ENCODE results near the gene KIAA1217.

KIAA1217 gene

DNA sequence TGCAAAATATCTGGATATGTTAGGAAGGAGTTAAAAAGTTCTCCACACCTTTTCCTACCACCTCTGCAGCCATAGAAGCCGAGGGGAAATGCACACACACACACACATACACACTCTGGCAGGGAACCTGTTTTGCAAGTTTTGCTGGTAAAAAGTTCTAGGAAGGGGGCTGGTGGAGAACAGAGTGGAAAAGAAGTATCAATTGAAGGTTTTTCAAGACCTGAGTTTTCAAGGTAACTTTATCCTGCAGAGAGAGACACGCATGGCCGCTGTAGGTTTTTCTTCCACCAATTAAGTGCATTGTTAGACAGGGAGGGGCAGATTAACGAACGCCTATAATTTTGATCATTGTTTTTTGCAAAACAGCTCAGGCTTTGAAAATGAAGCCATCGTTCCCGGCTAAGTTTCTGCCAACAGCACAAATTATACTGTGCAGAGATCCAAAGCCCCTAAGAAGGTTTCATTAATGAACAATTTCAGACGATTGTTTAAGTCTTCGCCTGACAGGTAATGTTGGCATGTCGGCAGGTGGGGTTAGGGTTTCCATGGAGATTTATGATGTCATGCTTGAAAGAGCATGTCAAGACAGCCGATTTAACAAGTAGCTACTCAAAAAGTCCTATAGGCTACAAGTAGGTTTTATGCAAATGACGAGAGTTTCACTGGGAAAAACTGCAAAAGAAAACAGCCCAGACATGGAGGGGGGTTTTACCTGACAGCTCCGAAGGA lies 29.7 kb downstream of the KIAA1217 start (continued):
- TF ChIP-seq, protein P1, sequence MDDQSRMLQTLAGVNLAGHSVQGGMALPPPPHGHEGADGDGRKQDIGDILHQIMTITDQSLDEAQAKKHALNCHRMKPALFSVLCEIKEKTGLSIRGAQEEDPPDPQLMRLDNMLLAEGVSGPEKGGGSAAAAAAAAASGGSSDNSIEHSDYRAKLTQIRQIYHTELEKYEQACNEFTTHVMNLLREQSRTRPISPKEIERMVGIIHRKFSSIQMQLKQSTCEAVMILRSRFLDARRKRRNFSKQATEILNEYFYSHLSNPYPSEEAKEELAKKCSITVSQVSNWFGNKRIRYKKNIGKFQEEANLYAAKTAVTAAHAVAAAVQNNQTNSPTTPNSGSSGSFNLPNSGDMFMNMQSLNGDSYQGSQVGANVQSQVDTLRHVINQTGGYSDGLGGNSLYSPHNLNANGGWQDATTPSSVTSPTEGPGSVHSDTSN (CRISPR knock-in tag; IDR thresholded peaks at IDR 0.05): no peak
- peak; percentile 92 for TF ChIP-seq SCRT2 (tag by site-specific recombination; IDR thresholded peaks at IDR 0.05)
- no peak for TF ChIP-seq ZNF221 (tag by site-specific recombination; IDR thresholded peaks at IDR 0.05; ENCODE audit: borderline replicate concordance)
- no peak for TF ChIP-seq ZNF677 (tag by site-specific recombination; IDR thresholded peaks at IDR 0.05)
- no peak for TF ChIP-seq ZNF404 (tag by site-specific recombination; IDR thresholded peaks at IDR 0.05)
- TF ChIP-seq ZNF621 (tag by site-specific recombination; IDR thresholded peaks at IDR 0.05): no peak
- TF ChIP-seq ZNF175 (tag by site-specific recombination; IDR thresholded peaks at IDR 0.05): no peak
- no peak for TF ChIP-seq ZNF549 (tag by site-specific recombination; IDR thresholded peaks at IDR 0.05)
- TF ChIP-seq GLIS1 (tag by site-specific recombination; IDR thresholded peaks at IDR 0.05): no peak
- TF ChIP-seq ZNF626 (tag by site-specific recombination; IDR thresholded peaks at IDR 0.05): no peak
- no peak for TF ChIP-seq GLI4 (tag by site-specific recombination; IDR thresholded peaks at IDR 0.05)
- no peak for TF ChIP-seq ZSCAN30 (tag by site-specific recombination; IDR thresholded peaks at IDR 0.05)
- TF ChIP-seq ZNF416 (tag by site-specific recombination; IDR thresholded peaks at IDR 0.05): no peak
- no peak for TF ChIP-seq ZNF274 (IDR thresholded peaks at IDR 0.05; ENCODE audit: low read length)
- TF ChIP-seq ZNF274 (tag by site-specific recombination; IDR thresholded peaks at IDR 0.05; ENCODE audit: borderline replicate concordance): no peak
- TF ChIP-seq, protein P2, sequence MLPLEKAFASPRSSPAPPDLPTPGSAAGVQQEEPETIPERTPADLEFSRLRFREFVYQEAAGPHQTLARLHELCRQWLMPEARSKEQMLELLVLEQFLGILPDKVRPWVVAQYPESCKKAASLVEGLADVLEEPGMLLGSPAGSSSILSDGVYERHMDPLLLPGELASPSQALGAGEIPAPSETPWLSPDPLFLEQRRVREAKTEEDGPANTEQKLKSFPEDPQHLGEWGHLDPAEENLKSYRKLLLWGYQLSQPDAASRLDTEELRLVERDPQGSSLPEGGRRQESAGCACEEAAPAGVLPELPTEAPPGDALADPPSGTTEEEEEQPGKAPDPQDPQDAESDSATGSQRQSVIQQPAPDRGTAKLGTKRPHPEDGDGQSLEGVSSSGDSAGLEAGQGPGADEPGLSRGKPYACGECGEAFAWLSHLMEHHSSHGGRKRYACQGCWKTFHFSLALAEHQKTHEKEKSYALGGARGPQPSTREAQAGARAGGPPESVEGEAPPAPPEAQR (tag by site-specific recombination; IDR thresholded peaks at IDR 0.05): no peak
- no peak for TF ChIP-seq ZSCAN16 (tag by site-specific recombination; IDR thresholded peaks at IDR 0.05)
- TF ChIP-seq, protein P3, sequence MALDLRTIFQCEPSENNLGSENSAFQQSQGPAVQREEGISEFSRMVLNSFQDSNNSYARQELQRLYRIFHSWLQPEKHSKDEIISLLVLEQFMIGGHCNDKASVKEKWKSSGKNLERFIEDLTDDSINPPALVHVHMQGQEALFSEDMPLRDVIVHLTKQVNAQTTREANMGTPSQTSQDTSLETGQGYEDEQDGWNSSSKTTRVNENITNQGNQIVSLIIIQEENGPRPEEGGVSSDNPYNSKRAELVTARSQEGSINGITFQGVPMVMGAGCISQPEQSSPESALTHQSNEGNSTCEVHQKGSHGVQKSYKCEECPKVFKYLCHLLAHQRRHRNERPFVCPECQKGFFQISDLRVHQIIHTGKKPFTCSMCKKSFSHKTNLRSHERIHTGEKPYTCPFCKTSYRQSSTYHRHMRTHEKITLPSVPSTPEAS (tag by site-specific recombination; IDR thresholded peaks at IDR 0.05): peak; percentile 83
- TF ChIP-seq, protein P4, sequence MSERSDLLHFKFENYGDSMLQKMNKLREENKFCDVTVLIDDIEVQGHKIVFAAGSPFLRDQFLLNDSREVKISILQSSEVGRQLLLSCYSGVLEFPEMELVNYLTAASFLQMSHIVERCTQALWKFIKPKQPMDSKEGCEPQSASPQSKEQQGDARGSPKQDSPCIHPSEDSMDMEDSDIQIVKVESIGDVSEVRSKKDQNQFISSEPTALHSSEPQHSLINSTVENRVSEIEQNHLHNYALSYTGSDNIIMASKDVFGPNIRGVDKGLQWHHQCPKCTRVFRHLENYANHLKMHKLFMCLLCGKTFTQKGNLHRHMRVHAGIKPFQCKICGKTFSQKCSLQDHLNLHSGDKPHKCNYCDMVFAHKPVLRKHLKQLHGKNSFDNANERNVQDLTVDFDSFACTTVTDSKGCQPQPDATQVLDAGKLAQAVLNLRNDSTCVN (tag by site-specific recombination; optimal IDR thresholded peaks at IDR 0.05): no peak
- no peak for TF ChIP-seq ZNF354C (tag by site-specific recombination; IDR thresholded peaks at IDR 0.05; ENCODE audit: borderline replicate concordance, low read depth)
- TF ChIP-seq, protein P5, sequence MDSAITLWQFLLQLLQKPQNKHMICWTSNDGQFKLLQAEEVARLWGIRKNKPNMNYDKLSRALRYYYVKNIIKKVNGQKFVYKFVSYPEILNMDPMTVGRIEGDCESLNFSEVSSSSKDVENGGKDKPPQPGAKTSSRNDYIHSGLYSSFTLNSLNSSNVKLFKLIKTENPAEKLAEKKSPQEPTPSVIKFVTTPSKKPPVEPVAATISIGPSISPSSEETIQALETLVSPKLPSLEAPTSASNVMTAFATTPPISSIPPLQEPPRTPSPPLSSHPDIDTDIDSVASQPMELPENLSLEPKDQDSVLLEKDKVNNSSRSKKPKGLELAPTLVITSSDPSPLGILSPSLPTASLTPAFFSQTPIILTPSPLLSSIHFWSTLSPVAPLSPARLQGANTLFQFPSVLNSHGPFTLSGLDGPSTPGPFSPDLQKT (IDR thresholded peaks at IDR 0.05; ENCODE audit: borderline replicate concordance, low read depth, low read length): no peak
- no peak for TF ChIP-seq ZNF211 (tag by site-specific recombination; IDR thresholded peaks at IDR 0.05; ENCODE audit: low read depth)
- TF ChIP-seq ZNF146 (tag by site-specific recombination; IDR thresholded peaks at IDR 0.05): no peak
- TF ChIP-seq, protein P6, sequence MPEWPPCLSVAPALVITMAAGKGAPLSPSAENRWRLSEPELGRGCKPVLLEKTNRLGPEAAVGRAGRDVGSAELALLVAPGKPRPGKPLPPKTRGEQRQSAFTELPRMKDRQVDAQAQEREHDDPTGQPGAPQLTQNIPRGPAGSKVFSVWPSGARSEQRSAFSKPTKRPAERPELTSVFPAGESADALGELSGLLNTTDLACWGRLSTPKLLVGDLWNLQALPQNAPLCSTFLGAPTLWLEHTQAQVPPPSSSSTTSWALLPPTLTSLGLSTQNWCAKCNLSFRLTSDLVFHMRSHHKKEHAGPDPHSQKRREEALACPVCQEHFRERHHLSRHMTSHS (tag by site-specific recombination; IDR thresholded peaks at IDR 0.05): no peak
- no peak for TF ChIP-seq REPIN1 (tag by site-specific recombination; IDR thresholded peaks at IDR 0.05; ENCODE audit: low read depth)
- TF ChIP-seq ZNF239 (tag by site-specific recombination; IDR thresholded peaks at IDR 0.05): no peak
- no peak for TF ChIP-seq IKZF3 (tag by site-specific recombination; IDR thresholded peaks at IDR 0.05)
- TF ChIP-seq, protein P7, sequence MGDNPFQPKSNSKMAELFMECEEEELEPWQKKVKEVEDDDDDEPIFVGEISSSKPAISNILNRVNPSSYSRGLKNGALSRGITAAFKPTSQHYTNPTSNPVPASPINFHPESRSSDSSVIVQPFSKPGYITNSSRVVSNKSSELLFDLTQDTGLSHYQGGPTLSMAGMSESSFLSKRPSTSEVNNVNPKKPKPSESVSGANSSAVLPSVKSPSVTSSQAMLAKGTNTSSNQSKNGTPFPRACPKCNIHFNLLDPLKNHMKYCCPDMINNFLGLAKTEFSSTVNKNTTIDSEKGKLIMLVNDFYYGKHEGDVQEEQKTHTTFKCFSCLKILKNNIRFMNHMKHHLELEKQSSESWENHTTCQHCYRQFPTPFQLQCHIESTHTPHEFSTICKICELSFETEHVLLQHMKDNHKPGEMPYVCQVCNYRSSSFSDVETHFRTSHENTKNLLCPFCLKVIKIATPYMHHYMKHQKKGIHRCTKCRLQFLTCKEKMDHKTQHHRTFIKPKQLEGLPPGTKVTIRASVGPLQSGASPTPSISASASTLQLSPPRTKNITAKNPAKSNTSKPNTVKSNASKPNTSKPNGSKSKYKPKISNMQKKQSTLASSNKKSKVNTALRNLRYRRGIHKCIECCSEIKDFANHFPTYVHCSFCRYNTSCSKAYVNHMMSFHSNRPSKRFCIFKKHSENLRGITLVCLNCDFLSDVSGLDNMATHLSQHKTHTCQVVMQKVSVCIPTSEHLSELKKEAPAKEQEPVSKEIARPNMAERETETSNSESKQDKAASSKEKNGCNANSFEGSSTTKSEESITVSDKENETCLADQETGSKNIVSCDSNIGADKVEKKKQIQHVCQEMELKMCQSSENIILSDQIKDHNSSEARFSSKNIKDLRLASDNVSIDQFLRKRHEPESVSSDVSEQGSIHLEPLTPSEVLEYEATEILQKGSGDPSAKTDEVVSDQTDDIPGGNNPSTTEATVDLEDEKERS (tag by site-specific recombination; IDR thresholded peaks at IDR 0.05): no peak
- TF ChIP-seq ZNF624 (tag by site-specific recombination; IDR thresholded peaks at IDR 0.05): no peak
- peak; percentile 44; the same call in 1 of the 2 replicates for TF ChIP-seq KLF8 (tag by site-specific recombination; IDR thresholded peaks at IDR 0.05)
- TF ChIP-seq ZXDB (tag by site-specific recombination; IDR thresholded peaks at IDR 0.05): no peak
